Skeletal muscle tissue (tissue), 4 donors: ENCODE data around the gene NR1H2. TPM values are rescaled to one million over a fixed set of nuclear protein-coding genes. Genes with fewer than 3 reads are reported as not detected.
A peak's percentile ranks its signal among the peaks of the same experiment; 100 is the strongest.

ENCODE experiments used
- H3K27ac ChIP-seq: one replicate; pipeline ENCODE4 v1.7.0; 2013; ENCODE audit warnings: mild to moderate bottlenecking, low read depth, low read length, inconsistent platforms
- H3K27me3 ChIP-seq, 3 donors: one replicate each; pipeline ENCODE4 v1.7.0; 2013; ENCODE audit warnings: low read length in 3 of 3; ENCODE audit not compliant: control insufficient read depth in 3 of 3, insufficient read depth in 3 of 3
- H3K36me3 ChIP-seq, 3 donors: one replicate each; pipeline ENCODE4 v1.7.0; 2013; ENCODE audit warnings: low read length in 3 of 3; ENCODE audit not compliant: control insufficient read depth in 3 of 3, insufficient read depth in 3 of 3
- H3K4me1 ChIP-seq, 3 donors: one replicate each; pipeline ENCODE4 v1.7.0; 2013; ENCODE audit warnings: low read length in 3 of 3, mild to moderate bottlenecking in 3 of 3; ENCODE audit not compliant: control insufficient read depth in 3 of 3, insufficient read depth in 3 of 3
- H3K4me3 ChIP-seq, 3 donors: one replicate each; pipeline ENCODE4 v1.7.0; 2013; ENCODE audit warnings: low read length in 3 of 3
- H3K9ac ChIP-seq, 3 donors: one replicate each; pipeline ENCODE4 v1.7.0; 2013; ENCODE audit warnings: low read length in 3 of 3, mild to moderate bottlenecking in 3 of 3, moderate library complexity in 2 of 3, low read depth in 1 of 3
- H3K9me3 ChIP-seq, 3 donors: one replicate each; pipeline ENCODE4 v1.7.0; 2013; ENCODE audit warnings: low read length in 3 of 3; ENCODE audit not compliant: control insufficient read depth in 3 of 3
- total RNA-seq: library from RNA; depleted of rRNA; stranded (reverse); fragments of >200 nt; gene quantifications from one replicate; pipeline ENCODE4 v1.2.3, GENCODE V29; 2014
- donor health status: Osteomylitis.

The NR1H2 gene
- total RNA-seq, 1 donor from 2014 or later: 32.9 TPM

DNA sequence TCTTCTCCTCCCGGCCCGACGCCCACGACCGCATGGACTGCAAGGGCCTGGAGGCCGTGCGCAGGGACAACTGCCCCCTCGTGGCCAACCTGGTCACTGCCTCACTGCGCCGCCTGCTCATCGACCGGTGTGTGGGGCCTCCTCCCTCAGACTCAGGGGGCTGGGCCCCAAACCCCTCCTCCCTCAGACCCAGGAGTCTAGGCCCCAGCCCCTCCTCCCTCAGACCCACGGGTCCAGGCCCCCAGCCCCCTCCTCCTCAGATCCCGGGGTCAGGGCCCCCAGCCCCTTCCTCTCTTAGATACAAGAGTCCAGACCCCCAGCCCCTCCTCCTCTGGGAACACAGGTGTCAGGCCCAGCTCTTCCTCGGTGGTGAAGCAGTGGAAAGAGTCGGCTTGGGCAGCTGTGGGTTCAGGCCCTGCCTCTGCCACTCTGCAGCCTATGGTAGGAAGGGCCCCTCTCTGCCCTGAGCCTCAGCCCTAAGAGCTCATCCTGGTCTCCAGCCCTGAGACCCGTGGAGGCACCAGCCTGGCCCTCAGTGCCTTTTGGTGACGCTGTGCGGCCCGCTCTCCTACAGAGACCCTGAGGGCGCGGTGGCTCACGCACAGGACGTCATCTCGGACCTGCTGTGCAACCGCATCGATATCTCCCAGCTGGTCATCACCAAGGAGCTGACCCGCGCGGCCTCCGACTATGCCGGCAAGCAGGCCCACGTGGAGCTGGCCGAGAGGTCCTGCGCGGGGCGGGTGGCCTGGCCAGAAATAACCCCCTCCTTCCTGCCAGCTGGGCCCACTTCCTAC lies 38.8 kb downstream of the NR1H2 start:
- peaks cover 9 to 12% (median 11%) of the 10 kb centered on the region in 3 donors for H3K4me1 ChIP-seq
- no peaks in the 10 kb centered on the region for H3K36me3 ChIP-seq
- H3K9ac ChIP-seq: peak overlapping the region in 1 of 3 donors; percentile 11
- H3K27me3 ChIP-seq: peaks cover 0 to 20% (median 8%) of the 10 kb centered on the region in 3 donors
- H3K27ac ChIP-seq: no peak overlapping the region
- H3K9me3 ChIP-seq: no peaks in the 10 kb centered on the region
- no peak overlapping the region for H3K4me3 ChIP-seq

DNA sequence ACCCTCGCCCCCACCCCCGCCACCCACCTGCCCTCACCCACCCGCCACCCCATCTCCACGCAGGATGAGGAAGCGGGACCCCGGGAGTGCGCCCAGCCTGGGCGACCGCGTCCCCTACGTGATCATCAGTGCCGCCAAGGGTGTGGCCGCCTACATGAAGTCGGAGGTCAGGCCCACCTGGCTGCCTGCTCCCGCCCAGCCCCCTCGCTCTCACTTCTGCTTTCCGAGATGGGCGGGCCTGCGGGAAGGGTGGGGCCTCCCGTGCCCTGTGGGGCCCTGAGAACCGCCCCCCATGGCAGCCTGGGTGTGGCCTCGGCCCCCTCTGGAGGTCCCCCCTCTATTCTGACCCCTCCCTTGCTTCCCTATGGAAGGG lies 39.4 kb downstream of the NR1H2 start:
- Histone ChIP-seq H3K4me1 (peaks cover 9 to 12% (median 11%) of the 10 kb centered on the region in 3 donors), H3K9me3 (no peaks in the 10 kb centered on the region), H3K36me3 (no peaks in the 10 kb centered on the region), H3K4me3 (no peak overlapping the region), H3K27ac (no peak overlapping the region), H3K9ac (no peak overlapping the region), H3K27me3 (peaks cover 0 to 20% (median 8%) of the 10 kb centered on the region in 3 donors)

DNA sequence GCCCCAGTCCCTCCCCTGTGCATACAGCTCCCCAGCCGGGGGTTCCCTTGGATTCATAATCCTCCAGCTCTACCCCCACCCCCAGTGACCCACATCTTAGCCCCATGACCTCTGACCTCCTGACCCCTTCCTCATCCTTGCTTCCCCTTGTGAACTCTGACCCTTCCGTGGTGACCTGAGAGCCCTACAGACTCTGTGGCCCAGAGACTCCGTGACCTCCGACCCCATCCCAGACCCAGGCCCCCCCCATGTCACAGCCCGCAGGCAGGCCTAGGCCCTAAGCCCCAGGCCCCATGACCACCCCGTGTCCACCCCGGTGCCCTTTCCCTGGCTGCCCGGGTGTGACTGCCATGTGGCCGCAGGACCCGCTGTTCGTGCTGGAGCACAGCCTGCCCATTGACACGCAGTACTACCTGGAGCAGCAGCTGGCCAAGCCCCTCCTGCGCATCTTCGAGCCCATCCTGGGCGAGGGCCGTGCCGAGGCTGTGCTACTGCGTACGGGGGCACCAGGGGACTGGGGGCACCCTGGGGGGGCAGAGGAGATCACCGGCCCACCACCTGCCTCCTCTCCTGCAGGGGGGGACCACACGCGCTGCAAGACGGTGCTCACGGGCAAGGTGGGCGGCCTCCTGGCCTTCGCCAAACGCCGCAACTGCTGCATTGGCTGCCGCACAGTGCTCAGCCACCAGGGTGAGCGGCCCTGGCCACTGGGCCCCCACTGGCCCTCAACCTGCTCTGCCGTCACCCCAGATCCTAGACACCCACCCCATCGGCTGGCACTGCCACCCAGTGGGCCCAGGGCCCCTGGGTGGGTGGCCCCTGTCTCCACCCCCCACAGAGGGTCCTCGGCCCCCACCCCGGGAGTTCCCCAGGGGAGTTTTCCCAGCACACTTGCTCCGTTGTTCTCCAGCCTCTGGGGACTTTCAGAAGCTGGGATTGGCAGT lies 40.0 kb downstream of the NR1H2 start:
- no peak overlapping the region for H3K9ac ChIP-seq
- no peak overlapping the region for H3K27ac ChIP-seq
- H3K4me1 ChIP-seq: peaks cover 9 to 12% (median 11%) of the 10 kb centered on the region in 3 donors
- no peak overlapping the region for H3K4me3 ChIP-seq
- no peaks in the 10 kb centered on the region for H3K36me3 ChIP-seq
- peaks cover 0 to 23% (median 13%) of the 10 kb centered on the region in 3 donors for H3K27me3 ChIP-seq
- H3K9me3 ChIP-seq: no peaks in the 10 kb centered on the region

DNA sequence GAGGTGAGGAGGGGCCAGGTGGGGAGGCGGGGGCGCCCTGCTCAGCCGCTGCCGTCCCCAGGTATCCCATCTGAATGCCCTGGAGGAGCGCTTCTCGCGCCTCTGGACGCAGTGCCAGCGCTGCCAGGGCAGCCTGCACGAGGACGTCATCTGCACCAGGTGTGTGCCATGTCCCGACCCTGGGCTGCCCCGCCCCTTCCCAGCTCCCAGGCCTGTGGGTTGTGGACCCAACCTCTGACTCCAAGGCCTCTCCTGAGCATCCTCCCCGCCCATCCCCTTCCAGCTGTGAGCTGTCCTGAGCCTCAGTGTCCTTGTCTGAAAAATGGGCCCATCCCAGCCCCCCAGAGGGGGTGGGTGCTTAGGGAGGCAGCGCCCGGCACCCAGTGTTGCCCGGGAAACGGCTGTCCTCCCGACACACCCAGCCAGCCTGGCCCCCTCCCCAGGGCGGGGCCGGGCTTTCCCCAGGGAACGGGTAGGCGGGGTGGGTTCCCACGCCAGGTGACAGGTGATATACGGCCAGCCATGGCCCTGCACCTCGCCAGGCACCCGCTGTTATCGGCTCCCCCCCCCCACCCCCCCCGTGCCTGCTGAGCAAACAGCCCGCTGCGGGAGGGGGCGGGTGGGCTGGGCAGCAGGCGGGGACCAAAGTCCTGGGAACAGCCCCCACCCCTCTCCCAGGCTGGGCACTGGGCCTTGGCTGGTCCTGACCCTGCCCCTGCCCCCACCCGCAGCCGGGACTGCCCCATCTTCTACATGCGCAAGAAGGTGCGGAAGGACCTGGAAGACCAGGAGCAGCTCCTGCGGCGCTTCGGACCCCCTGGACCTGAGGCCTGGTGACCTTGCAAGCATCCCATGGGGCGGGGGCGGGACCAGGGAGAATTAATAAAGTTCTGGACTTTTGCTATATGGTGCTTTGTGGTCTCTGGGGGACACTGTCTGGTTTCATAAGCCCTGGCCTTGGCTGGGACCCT lies 41.1 kb downstream of the NR1H2 start:
- H3K4me3 ChIP-seq: no peak overlapping the region
- peaks cover 9 to 12% (median 11%) of the 10 kb centered on the region in 3 donors for H3K4me1 ChIP-seq
- H3K9me3 ChIP-seq: no peaks in the 10 kb centered on the region
- H3K27ac ChIP-seq: no peak overlapping the region
- no peaks in the 10 kb centered on the region for H3K36me3 ChIP-seq
- H3K9ac ChIP-seq: no peak overlapping the region
- H3K27me3 ChIP-seq: peaks cover 0 to 23% (median 13%) of the 10 kb centered on the region in 3 donors

DNA sequence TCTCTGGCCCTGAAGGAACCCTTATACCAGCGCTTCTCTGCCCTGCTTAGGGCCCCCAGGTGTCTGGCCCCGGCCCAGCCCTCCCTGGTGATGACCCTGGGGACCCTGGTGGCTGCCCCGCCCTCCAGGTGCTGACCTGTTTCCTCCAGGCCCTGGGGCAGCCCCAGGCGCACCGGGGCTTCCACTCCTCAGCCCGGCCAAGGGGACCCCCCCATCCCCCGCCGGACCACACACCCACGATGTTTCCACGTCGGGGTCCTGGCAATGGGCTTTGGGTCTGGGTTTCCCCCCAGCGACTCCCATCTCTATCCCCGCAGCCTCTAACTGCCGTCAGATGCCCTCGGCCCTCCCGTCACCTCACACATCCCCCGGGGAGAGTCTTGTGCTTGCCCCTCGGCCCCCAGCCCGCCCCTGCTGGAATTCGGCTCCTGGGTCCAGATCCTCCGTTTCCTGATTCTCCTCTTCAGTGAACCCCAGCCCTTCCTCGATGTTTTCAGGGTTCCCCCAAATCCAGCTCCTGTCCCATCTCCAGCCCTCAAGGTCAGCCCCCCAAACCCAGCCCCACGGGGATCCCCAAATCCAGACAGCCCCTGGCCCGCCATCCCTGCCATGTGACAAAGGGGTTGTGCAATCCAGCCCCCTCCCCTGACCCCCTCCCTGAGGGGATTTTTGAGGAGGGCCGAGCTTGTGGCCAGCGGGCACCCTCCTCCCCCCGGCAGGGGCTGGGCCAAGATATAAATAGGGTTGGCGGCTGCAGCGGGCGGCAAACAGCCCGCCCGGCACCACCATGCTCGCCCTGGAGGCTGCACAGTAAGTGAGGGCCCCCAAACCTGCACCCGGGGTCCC lies 42.1 kb downstream of the NR1H2 start, which contains the start of gene SPIB:
SPIB (plus strand) TSS at position 763 of the 846 bp plus-strand sequence; CDS start at position 788, 25 bp downstream.
- Histone ChIP-seq H3K9me3 (no peaks in the 10 kb centered on the region), H3K4me1 (peaks cover 9 to 12% (median 11%) of the 10 kb centered on the region in 3 donors), H3K27ac (no peak within 1 kb of the TSS), H3K27me3 (peaks cover 0 to 29% (median 13%) of the 10 kb centered on the region in 3 donors), H3K36me3 (no peaks in the 10 kb centered on the region), H3K9ac (peak within 1 kb of the TSS in 2 of 3 donors; percentile 32 to 57), H3K4me3 (peak within 1 kb of the TSS in 2 of 3 donors; percentile 1 to 41)

DNA sequence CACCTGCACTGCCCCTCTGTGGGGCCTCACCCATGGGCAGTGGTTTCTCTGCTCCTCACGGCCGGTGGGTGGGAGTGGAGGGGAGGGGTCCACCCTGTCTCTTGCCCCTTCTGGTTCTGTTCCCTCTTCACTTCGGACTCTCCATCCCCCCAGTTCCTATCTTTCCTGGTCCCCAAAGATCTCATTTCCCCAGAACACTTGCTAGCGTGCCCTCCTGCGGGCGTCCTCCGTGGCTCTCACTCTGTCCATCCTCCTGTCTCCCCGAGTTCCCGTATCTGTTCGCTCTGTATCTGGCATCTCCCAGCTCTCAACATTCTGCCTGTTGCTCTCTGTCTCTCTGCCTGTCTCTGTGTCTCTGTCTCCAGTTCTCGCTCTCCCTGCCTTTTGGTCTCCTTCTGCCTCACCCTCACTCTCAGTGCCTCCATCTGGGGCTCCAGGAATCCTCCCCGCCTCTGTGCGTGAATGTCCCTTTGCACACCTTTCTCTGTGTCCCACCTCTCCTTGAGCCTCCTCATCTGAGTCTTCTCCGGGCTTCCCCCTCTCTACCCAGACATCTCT lies 42.8 kb downstream of the NR1H2 start:
- peak overlapping the region in 2 of 3 donors; percentile 1 to 41 for H3K4me3 ChIP-seq
- H3K9me3 ChIP-seq: no peaks in the 10 kb centered on the region
- no peaks in the 10 kb centered on the region for H3K36me3 ChIP-seq
- H3K27ac ChIP-seq: no peak overlapping the region
- peaks cover 0 to 30% (median 13%) of the 10 kb centered on the region in 3 donors for H3K27me3 ChIP-seq
- H3K4me1 ChIP-seq: peaks cover 9 to 12% (median 11%) of the 10 kb centered on the region in 3 donors
- peak overlapping the region in 2 of 3 donors; percentile 32 to 57 for H3K9ac ChIP-seq

DNA sequence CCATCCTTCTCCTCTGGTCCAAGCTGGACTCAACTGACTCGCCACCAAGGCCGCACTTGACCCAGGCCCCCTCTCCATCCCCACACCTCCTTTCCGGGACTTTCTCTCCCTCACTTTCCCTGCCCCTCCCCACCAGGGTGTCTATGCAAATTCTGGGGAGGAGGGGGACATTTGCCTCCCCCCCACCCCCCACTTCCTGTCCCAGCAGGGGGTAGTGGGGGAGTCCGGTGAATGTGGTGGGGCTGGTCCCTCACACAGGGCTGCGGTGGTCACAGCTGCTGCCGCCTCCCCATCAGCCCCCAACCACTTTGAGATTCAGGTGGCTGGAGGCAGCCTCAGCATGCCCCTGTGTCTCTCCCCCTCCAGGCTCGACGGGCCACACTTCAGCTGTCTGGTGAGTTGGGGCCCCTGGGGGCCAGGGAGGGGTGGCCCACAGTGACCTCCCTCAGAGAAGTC lies 43.4 kb downstream of the NR1H2 start:
- Histone ChIP-seq H3K4me3 (no peak overlapping the region), H3K9me3 (no peaks in the 10 kb centered on the region), H3K9ac (no peak overlapping the region), H3K27me3 (peaks cover 0 to 30% (median 13%) of the 10 kb centered on the region in 3 donors), H3K27ac (no peak overlapping the region), H3K36me3 (no peaks in the 10 kb centered on the region), H3K4me1 (peaks cover 8 to 10% (median 10%) of the 10 kb centered on the region in 3 donors)

DNA sequence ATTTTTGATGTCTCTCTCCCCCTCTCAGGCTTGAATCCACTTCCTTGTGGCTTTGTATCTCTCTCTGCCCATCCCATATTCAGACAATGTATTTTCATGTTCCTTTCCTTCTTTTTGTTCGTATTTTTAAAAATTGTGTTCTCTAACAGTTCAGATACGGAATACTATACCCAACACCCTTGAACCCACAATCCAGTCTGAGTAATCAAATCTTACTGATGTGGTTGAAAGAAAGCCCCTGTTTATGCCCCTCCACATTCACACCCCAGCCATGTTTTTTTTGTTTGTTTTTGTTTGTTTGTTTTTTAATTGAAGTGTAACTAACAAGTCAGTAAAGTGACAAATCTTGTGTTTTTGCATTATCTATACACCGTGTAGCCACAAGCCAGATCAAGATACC lies 43.9 kb downstream of the NR1H2 start:
- Histone ChIP-seq H3K9me3 (no peaks in the 10 kb centered on the region), H3K9ac (no peak overlapping the region), H3K27ac (no peak overlapping the region), H3K4me1 (peaks cover 7 to 9% (median 9%) of the 10 kb centered on the region in 3 donors), H3K36me3 (no peaks in the 10 kb centered on the region), H3K27me3 (peaks cover 0 to 30% (median 13%) of the 10 kb centered on the region in 3 donors), H3K4me3 (no peak overlapping the region)
